ENCODE results near the gene DNAI2.

Gene DNAI2

GRCh38 chr17:74332763-74333283 lies 58.8 kb downstream of the DNAI2 start:
- TF ChIP-seq TAF1 (IDR thresholded peaks at IDR 0.05; ENCODE audit: borderline replicate concordance, insufficient read depth, low read length) (no peak), FOXP2 (optimal IDR thresholded peaks at IDR 0.05; ENCODE audit: borderline replicate concordance, extremely low read depth, extremely low read length, insufficient read depth) (no peak), POLR2AphosphoS5 (IDR thresholded peaks at IDR 0.05; ENCODE audit: low read depth, low read length) (no peak), SIN3A (IDR thresholded peaks at IDR 0.05; ENCODE audit: borderline replicate concordance, insufficient read depth, low read length) (no peak)
- TF ChIP-seq, protein P1, sequence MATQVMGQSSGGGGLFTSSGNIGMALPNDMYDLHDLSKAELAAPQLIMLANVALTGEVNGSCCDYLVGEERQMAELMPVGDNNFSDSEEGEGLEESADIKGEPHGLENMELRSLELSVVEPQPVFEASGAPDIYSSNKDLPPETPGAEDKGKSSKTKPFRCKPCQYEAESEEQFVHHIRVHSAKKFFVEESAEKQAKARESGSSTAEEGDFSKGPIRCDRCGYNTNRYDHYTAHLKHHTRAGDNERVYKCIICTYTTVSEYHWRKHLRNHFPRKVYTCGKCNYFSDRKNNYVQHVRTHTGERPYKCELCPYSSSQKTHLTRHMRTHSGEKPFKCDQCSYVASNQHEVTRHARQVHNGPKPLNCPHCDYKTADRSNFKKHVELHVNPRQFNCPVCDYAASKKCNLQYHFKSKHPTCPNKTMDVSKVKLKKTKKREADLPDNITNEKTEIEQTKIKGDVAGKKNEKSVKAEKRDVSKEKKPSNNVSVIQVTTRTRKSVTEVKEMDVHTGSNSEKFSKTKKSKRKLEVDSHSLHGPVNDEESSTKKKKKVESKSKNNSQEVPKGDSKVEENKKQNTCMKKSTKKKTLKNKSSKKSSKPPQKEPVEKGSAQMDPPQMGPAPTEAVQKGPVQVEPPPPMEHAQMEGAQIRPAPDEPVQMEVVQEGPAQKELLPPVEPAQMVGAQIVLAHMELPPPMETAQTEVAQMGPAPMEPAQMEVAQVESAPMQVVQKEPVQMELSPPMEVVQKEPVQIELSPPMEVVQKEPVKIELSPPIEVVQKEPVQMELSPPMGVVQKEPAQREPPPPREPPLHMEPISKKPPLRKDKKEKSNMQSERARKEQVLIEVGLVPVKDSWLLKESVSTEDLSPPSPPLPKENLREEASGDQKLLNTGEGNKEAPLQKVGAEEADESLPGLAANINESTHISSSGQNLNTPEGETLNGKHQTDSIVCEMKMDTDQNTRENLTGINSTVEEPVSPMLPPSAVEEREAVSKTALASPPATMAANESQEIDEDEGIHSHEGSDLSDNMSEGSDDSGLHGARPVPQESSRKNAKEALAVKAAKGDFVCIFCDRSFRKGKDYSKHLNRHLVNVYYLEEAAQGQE (IDR thresholded peaks at IDR 0.05; ENCODE audit: insufficient read depth in 1 of 2, low read depth in 2 of 2, low read length in 2 of 2): no peak

- TF ChIP-seq SIN3A (IDR thresholded peaks at IDR 0.05; ENCODE audit: borderline replicate concordance, insufficient read depth, low read length): no peak
- no peak for TF ChIP-seq FOXP2 (optimal IDR thresholded peaks at IDR 0.05; ENCODE audit: borderline replicate concordance, extremely low read depth, extremely low read length, insufficient read depth)
- TF ChIP-seq, protein P1 (IDR thresholded peaks at IDR 0.05; ENCODE audit: insufficient read depth in 1 of 2, low read depth in 2 of 2, low read length in 2 of 2): no peak
- TF ChIP-seq POLR2AphosphoS5 (IDR thresholded peaks at IDR 0.05; ENCODE audit: low read depth, low read length): no peak
- no peak for TF ChIP-seq TAF1 (IDR thresholded peaks at IDR 0.05; ENCODE audit: borderline replicate concordance, insufficient read depth, low read length)
These were observed 60.5 kb downstream of the DNAI2 start for GRCh38 chr17:74334393-74335039.

DNA sequence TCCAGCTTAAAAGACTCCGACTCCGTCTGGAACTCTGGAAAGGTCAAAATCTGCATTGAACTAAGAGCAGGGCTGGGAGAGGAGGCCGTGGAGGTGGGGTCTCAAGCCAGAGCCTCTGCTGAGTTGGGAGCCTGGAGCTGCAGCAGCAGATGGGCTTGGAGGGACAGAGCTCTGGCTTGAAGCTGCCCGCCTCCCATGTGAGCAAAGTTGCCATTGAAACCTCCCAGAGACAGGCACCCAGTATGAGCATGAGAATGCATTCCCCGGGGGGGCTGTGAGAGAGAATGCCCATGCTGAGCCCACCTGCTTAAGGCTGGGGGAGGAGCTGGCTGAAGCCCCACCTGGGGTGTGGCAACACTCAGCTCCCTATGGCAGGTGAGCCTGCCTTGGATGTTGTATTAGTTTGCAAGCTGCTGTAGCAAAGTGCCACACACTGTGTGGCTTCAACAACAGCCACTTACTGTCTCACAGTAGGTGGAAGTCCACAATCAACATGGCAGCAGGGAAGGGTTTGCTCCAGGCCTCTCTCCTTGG lies 61.6 kb downstream of the DNAI2 start:
- no peak for TF ChIP-seq SIN3A (IDR thresholded peaks at IDR 0.05; ENCODE audit: borderline replicate concordance, insufficient read depth, low read length)
- TF ChIP-seq FOXP2 (optimal IDR thresholded peaks at IDR 0.05; ENCODE audit: borderline replicate concordance, extremely low read depth, extremely low read length, insufficient read depth): no peak
- no peak for TF ChIP-seq POLR2AphosphoS5 (IDR thresholded peaks at IDR 0.05; ENCODE audit: low read depth, low read length)
- TF ChIP-seq TAF1 (IDR thresholded peaks at IDR 0.05; ENCODE audit: borderline replicate concordance, insufficient read depth, low read length): no peak
- TF ChIP-seq, protein P1 (IDR thresholded peaks at IDR 0.05; ENCODE audit: insufficient read depth in 1 of 2, low read depth in 2 of 2, low read length in 2 of 2): no peak

DNA sequence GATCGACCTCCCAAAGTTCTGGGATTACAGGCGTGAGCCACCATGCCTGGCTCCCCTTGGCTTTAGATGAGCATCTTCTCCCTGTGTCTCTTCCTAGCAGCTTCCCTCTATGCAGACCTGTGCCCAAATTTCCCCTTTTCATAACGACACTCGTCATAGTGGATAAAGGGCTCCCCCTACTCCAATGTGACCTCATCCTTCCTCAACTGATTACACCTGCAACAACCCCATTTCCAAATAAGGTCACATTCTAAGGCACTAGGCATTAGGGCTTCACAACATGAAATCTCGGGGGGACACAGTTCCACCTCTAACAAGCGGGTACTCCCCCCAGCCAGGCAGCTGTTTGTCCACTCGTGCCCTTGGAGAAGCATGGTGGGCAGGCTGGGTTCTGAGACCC lies 62.3 kb downstream of the DNAI2 start:
- TF ChIP-seq TAF1 (IDR thresholded peaks at IDR 0.05; ENCODE audit: borderline replicate concordance, insufficient read depth, low read length): no peak
- TF ChIP-seq SIN3A (IDR thresholded peaks at IDR 0.05; ENCODE audit: borderline replicate concordance, insufficient read depth, low read length): no peak
- TF ChIP-seq FOXP2 (optimal IDR thresholded peaks at IDR 0.05; ENCODE audit: borderline replicate concordance, extremely low read depth, extremely low read length, insufficient read depth): no peak
- TF ChIP-seq, protein P1 (IDR thresholded peaks at IDR 0.05; ENCODE audit: insufficient read depth in 1 of 2, low read depth in 2 of 2, low read length in 2 of 2): no peak
- no peak for TF ChIP-seq POLR2AphosphoS5 (IDR thresholded peaks at IDR 0.05; ENCODE audit: low read depth, low read length)

Data from PFSK-1 (cell line).